ENCODE results near the gene WDR64.
A peak's percentile ranks its signal among the peaks of the same experiment; 100 is the strongest.
"Not testable (repeated sequence)": the region's sequence is repeated elsewhere in the genome, so short reads cannot be mapped to it uniquely, and the experiment has no call there.

The WDR64 gene

GRCh38 chr1:241823925-241824324 lies 171.8 kb downstream of the WDR64 start:
- DNase-seq (ENCODE audit: extremely low spot score, insufficient read length, low read depth) (no peak), FAIRE-seq (no peak)

- DNase-seq (ENCODE audit: extremely low spot score, insufficient read length, low read depth) (no peak), FAIRE-seq (no peak)
Observed at GRCh38 chr1:241825581-241825980, 173.5 kb downstream of the WDR64 start.

GRCh38 chr1:241826613-241827012 lies 174.5 kb downstream of the WDR64 start:
- FAIRE-seq; DNase-seq (ENCODE audit: extremely low spot score, insufficient read length, low read depth): not testable (repeated sequence)

DNA sequence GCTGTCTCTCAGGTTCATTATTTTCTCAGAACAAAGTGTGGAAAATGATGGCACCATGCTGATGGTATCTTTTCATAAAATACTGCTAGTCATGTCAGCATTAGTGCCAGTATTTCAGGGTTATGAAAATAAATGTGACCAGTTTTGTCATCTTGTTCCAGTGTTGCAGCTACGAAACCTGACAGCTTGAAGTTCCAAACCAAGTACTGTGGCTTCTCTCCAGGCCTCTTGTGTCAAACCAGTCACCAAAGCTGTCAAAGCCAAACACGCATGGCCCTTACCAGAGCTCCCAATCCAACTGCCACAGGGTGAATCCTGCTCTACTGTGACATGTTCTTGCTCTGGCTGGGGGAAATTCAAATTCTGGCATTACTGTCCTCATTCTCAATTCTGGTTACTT lies 175.2 kb downstream of the WDR64 start:
- FAIRE-seq (no peak), DNase-seq (ENCODE audit: extremely low spot score, insufficient read length, low read depth) (no peak)

- DNase-seq (ENCODE audit: extremely low spot score, insufficient read length, low read depth) (no peak), FAIRE-seq (no peak)
Observed at GRCh38 chr1:241828463-241829021, 176.5 kb downstream of the WDR64 start.

GRCh38 chr1:241829468-241829867 lies 177.4 kb downstream of the WDR64 start:
- no peak for FAIRE-seq
- no peak for DNase-seq (ENCODE audit: extremely low spot score, insufficient read length, low read depth)

DNA sequence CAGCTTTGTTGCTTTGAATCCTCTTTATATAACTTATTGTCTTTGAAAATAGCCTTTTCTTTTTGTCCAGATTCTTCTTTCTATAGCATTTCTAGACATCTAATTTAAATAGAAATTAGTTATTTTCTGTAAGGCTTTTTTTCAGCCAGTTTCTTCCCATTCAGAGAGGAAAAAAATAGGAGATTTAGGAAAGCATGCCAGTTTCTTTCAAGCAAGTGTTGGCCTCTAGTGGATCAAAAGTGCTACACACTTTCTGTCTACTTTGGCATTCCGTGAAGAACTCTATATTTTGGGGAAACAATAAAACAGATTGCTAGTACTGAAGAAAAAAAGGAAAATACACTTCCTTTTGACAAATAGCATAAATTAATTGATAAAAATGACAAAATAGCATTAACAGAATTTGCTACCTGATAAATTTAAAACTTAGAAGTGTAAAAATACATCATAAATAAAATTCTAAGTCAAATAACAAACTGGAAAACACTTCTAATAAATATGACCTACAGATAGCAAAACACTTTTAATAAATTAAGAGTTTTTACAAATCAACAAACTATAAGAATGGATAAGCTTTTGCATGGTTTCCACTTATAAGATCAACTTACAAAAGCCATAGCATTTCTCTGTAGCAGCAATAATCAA lies 182.8 kb downstream of the WDR64 start:
- DNase-seq (ENCODE audit: extremely low spot score, insufficient read length, low read depth) (no peak), FAIRE-seq (no peak)

DNA sequence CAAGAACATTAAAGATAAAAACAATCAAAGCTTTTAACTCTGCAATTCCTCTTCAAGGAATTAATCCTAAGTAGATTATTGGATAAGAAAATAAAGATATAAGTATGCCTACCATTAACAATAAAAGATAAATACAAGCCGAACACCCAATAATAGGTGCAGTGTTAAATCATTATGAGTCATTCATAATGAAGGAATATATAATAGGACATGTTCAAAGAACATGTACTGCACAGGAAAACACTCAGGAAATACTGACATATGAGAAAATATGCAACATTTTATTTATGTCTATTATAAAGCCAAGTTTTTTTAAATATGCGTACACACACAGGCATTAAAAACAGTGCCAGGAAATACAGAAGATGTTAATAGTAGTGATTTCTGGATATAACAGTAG lies 184.9 kb downstream of the WDR64 start:
- DNase-seq (ENCODE audit: extremely low spot score, insufficient read length, low read depth) (no peak), FAIRE-seq (no peak)

DNA sequence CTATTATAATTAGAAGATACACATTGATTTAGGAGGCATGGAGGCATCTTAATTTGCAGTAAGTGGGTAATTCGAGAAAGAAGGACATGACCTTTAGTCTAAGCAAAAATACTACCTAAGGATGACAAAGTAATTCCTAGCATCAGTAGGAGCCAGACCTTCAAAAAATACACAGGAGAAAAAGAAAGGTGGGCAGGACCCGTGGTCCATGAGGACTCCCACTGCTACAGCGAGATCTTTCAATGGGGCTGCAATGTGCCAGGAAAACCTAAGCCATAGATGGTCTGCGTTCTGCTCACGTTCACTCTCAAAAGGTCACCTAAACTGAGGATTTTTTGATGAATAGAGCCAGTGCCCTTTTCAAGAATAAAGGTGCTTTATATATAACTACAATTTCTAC lies 185.3 kb downstream of the WDR64 start:
- DNase-seq (ENCODE audit: extremely low spot score, insufficient read length, low read depth) (no peak), FAIRE-seq (no peak)

- DNase-seq (ENCODE audit: extremely low spot score, insufficient read length, low read depth) (no peak), FAIRE-seq (no peak)
Observed at GRCh38 chr1:241837901-241838300, 185.8 kb downstream of the WDR64 start.

- FAIRE-seq, result no peak
- no peak for DNase-seq (ENCODE audit: extremely low spot score, insufficient read length, low read depth)
Observed at GRCh38 chr1:241838897-241839296, 186.8 kb downstream of the WDR64 start.

DNA sequence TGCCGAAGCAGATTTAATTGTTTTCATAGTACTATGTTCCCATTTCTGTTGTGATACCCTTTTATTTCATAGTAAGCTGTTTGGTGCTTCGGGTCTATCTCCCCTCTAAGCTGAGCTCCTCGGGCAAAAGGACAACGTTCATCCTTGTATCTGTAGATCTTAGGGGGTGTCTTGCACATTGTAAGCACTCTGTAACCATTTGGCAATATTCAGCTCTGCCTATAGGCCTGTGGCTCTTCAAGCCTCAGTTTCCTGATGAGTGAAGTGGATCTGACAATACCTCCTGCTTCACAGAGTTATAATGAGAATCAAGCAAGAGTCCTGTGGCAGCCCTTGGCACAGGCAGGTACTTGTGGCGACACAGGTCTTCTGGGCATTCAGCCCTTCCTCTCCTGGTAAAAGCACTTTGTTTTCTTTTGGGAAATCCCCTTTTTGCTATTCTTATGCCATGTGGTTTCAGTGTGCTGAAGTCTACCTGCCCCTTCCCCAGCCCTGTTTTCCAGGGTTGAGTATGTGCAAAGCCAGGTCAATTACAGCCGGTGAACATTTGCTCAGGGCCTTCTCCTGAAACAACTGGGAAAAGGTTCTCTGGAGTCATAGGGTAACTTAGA lies 187.4 kb downstream of the WDR64 start:
- FAIRE-seq (peak; percentile 48), DNase-seq (ENCODE audit: extremely low spot score, insufficient read length, low read depth) (no peak)

DNA sequence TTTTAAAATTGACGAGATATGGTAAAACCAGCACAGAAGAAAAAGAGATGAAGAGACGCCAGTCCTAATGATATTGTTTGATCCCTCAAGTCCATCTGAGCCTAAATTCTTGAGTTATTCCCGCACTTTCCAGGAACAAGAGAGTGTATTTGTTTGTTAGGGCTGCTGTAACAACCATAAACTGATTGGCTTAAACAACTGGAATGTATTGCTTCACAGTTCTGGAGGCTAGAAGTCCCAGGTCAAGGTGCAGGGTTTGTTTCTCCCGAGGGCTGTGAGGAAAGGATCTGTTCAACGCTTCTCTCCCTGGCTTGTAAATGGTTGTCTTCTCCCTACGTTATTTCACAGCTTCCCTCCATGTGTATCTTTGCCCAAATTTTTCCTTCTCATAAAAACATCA lies 188.1 kb downstream of the WDR64 start:
- FAIRE-seq, result no peak
- no peak for DNase-seq (ENCODE audit: extremely low spot score, insufficient read length, low read depth)

DNA sequence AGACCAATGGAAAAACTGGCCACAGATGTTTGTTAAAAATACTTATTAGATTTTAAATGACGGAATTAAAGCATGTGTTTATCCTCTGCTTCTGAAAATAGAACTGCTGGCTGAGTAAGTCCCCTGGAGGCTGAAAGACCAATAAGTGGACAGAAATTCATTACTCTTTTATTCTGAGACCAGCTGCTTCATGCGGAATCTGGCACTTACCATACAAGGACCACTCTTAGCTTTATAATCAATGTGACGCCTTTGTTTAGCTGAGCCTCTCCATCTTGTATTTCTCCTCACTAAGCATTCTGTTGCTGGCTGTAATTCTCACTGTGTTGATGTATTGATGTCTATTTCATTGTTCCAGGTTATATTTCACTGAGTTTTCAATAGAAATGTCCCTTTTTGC lies 189.6 kb downstream of the WDR64 start:
- no peak for FAIRE-seq
- no peak for DNase-seq (ENCODE audit: extremely low spot score, insufficient read length, low read depth)

- DNase-seq (ENCODE audit: extremely low spot score, insufficient read length, low read depth) (no peak), FAIRE-seq (no peak)
Observed at GRCh38 chr1:241842565-241842964, 190.5 kb downstream of the WDR64 start.

- DNase-seq (ENCODE audit: extremely low spot score, insufficient read length, low read depth) (no peak), FAIRE-seq (no peak)
Observed at GRCh38 chr1:241844593-241844992, 192.5 kb downstream of the WDR64 start.

GRCh38 chr1:241846375-241846774 lies 194.3 kb downstream of the WDR64 start:
- no peak for FAIRE-seq
- DNase-seq (ENCODE audit: extremely low spot score, insufficient read length, low read depth), result no peak

DNA sequence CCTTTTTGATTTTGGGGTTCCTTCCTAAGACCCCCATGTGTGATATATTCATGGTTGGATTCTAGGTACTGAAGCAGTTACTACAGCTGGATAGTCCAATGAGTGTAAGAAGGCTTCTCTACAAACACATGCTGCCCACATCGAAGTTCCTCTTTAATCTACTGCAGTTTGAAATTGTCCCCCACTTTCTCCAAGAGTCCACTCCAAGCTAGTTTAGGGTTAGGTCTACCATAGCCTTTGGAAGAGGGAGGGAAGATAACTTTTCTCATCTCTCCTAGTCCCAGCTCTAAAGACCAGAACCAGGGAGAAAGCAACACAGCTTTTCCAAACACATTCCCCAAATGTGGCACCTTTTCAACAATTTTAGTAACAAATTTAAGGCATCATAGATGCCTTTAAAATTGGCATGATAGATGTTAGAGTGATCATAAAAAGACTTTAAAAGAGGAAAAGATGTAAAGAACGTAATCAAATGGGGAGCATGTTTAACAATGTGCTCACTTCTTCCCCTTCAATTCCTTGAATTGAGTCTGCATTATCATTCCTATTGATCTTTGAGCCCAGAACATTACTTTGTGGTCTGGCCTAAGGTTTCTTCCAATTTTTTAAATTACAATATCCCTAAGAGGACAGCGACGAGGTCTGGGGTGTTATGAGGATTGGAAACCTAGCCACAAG lies 194.9 kb downstream of the WDR64 start:
- FAIRE-seq, result no peak
- no peak for DNase-seq (ENCODE audit: extremely low spot score, insufficient read length, low read depth)

- DNase-seq (ENCODE audit: extremely low spot score, insufficient read length, low read depth), result no peak
Observed at GRCh38 chr1:241847540-241847795, 195.4 kb downstream of the WDR64 start.

DNA sequence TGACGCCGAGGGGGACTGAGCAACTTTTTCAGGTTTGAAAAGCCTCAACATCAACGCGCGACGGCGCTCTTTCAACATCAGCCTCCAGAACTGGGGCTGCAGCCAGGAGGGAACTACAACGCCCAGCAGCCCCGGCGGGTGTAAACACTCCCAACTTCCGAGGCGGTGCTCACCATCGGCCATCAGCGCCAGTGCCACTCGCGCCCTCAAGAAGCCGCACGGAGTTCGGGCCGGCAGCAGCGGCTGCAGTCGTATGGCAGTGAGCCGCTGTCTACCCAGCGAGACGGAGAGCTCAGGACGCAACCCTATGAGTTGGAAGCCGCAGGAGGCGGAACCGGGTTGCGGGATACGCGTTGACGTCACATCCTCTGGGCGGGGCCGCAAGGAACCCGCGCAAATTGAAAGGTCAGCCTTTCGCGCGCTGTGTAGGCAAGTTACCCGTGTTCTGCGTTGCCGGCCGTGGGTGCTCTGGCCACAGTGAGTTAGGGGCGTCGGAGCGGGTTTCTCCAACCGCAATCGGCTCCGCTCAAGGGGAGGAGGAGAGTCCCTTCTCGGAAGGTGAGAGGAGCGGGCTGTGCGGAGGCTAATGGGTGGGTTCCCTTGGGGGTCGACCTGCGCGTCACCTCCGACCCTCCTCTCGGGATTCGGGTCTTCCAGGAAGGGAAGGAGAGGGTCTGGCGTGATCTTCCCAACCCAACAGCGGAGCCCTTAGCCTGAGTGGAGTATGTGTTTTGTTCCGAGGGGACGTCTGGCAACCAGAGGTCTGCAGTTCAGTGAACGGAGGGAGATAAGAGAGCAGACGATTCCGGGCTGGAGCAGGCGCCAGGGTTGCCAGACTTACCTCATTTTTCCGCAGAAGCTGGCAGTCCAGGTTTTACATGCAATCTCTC lies 196.0 kb downstream of the WDR64 start, which contains the start of gene EXO1:
TSS of gene EXO1 (plus strand) at position 409 of the 890 bp plus-strand sequence. CDS start 2,222 bp downstream, outside the sequence.
- DNase-seq (ENCODE audit: extremely low spot score, insufficient read length, low read depth) (peak; percentile 78), FAIRE-seq (peak; percentile 96)

More at GRCh38 chr1:241847540-241847795, 195.4 kb downstream of the WDR64 start:
- no peak for FAIRE-seq
